ENCODE data around the gene CGA. TPM values are rescaled to one million over a fixed set of nuclear protein-coding genes. Genes with fewer than 3 reads are reported as not detected.

The CGA gene
- polyA plus RNA-seq, result not detected in 2 replicates

GRCh38 chr6:87095087-87095509, at the start of gene CGA:
CGA (minus strand) TSS chr6:87095106; CDS start chr6:87088200, 6,906 bp downstream.

Other genes starting within 250 kb of the CGA start
- 0.58 TPM in 1 of 2 replicates, not detected in the other for gene HTR1E, start 157.6 kb downstream of the CGA start, polyA plus RNA-seq
- 18.9 and 27.4 TPM in 2 replicates for gene ZNF292, start 60.5 kb upstream of the CGA start, polyA plus RNA-seq
- gene SMIM8, start 227.5 kb upstream of the CGA start, polyA plus RNA-seq, result 101 and 109 TPM in 2 replicates
- gene GJB7, start 234.2 kb upstream of the CGA start, polyA plus RNA-seq, result not detected in 2 replicates
- gene C6orf163, start 249.7 kb upstream of the CGA start, polyA plus RNA-seq, result 2.4 and 3.3 TPM in 2 replicates